Fibroblast of the aortic adventitia (primary cell): Measurements from ENCODE around the gene VEGFC. TPM values are rescaled to one million over a fixed set of nuclear protein-coding genes. Genes with fewer than 3 reads are reported as not detected.

Source experiments
- DNase-seq: peaks from one replicate; pipeline ENCODE4 v3.0.0-alpha.2; 2010; ENCODE audit warnings: low read depth
- H3K4me3 ChIP-seq: 2 replicates; pipeline ENCODE4 v1.5.1; 2011; ENCODE audit warnings: low read depth, mild to moderate bottlenecking, control low read depth, low read length, moderate library complexity
- total RNA-seq: library from RNA; depleted of rRNA; stranded (reverse); fragments of >200 nt; gene quantifications from 2 replicates; pipeline ENCODE4 v1.2.3, GENCODE V29; 2012; ENCODE audit warnings: low replicate concordance
- TF ChIP-seq, protein P1 (sequence below): IDR thresholded peaks from 2 replicates; pipeline ENCODE4 v1.5.1; 2011; ENCODE audit warnings: mild to moderate bottlenecking, low read length, control low read depth, inconsistent platforms; ENCODE audit not compliant: insufficient read depth

VEGFC gene
- total RNA-seq, 1 donor = 42.9 TPM

GRCh38 chr4:176817204-176817603, 24.5 kb upstream of the VEGFC start:
- no peak for DNase-seq
- TF ChIP-seq, protein P1, sequence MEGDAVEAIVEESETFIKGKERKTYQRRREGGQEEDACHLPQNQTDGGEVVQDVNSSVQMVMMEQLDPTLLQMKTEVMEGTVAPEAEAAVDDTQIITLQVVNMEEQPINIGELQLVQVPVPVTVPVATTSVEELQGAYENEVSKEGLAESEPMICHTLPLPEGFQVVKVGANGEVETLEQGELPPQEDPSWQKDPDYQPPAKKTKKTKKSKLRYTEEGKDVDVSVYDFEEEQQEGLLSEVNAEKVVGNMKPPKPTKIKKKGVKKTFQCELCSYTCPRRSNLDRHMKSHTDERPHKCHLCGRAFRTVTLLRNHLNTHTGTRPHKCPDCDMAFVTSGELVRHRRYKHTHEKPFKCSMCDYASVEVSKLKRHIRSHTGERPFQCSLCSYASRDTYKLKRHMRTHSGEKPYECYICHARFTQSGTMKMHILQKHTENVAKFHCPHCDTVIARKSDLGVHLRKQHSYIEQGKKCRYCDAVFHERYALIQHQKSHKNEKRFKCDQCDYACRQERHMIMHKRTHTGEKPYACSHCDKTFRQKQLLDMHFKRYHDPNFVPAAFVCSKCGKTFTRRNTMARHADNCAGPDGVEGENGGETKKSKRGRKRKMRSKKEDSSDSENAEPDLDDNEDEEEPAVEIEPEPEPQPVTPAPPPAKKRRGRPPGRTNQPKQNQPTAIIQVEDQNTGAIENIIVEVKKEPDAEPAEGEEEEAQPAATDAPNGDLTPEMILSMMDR = no peak
- H3K4me3 ChIP-seq = no peak overlapping the region

DNA sequence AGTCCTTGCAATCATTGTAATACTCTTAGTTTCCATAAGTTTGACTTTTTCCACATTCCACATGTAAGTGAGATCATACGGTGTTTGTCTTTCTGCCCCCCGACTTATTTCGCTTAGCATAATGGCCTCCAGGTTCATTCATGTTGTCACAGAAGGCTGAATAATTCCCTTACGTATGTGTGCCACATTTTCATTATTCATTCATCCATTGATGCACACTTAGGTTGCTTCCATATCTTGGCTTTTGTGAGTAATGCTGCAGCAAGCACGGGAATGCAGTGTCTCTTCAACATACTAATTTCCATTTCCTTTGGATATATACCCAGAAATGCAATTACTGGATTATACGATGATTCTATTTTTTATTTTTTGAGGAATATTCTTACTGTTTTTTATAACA, 22.0 kb upstream of the VEGFC start:
- TF ChIP-seq, protein P1 = no peak
- no peak overlapping the region for H3K4me3 ChIP-seq
- peak; percentile 82 for DNase-seq

DNA sequence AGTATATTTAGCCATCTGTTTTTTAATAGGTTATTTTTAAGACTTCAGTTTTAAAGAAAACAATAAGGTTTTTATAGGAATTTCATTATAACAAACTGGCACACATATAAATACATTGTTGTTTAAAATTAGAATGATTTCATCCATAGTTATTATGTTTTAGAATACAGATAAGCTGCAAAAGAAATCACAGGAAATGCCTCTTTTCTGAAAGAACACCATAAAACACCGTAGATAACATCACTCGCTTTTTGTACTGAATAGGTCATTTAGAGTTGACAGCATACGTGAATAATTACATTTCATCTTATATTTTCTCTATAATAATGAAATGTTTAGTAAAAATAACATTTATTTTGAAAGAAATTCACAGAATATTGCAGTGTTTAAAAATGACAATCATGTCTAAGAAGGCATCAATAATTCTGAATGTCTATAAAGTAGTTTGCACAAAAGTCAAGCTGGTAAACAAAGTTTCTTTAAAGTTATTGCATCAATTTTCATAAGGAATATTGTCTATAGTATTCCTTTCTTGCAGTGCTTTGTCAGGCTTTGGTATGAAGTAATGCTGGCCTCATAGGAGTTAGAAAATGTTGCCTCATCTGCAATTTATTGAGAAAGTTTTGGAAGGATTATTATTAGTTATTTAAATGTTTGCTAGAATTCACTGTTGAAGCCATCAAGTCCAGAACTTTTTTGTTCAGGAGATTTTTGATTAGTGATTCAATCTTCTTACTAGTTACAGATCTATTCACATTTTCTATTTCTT, 17.9 kb upstream of the VEGFC start:
- TF ChIP-seq, protein P1 = no peak

DNA sequence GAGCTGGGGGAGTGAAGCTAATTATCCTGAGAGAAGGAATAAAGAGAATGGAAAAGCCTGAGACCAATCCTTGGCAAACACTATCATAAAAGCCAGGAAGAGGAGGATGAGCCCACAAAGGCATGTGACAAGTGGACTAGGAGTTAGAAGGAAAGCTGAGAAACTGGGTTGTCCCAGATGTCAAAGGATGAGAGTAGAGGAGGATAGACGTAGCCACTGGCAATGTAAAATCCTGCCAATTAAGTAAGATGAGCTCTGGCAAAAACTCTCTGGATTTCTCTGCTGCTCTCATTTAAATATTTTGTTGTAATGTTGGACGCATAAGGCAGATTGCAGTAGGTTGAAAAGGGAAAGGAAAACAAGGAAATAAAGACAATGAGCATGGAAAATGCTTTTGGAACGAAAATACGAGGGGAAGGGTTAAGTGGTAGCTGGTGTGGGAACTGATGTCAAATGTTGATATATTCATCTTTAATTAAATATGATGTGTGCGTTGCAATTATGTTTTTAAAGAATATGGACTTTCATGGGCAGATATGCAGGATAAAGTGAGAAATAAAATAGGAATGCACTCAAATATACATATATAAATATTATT, 14.2 kb upstream of the VEGFC start:
- no peak overlapping the region for H3K4me3 ChIP-seq
- TF ChIP-seq, protein P1 = no peak
- no peak for DNase-seq

More for the DNA sequence above, 17.9 kb upstream of the VEGFC start:
- DNase-seq = no peak
- no peak overlapping the region for H3K4me3 ChIP-seq

DNA sequence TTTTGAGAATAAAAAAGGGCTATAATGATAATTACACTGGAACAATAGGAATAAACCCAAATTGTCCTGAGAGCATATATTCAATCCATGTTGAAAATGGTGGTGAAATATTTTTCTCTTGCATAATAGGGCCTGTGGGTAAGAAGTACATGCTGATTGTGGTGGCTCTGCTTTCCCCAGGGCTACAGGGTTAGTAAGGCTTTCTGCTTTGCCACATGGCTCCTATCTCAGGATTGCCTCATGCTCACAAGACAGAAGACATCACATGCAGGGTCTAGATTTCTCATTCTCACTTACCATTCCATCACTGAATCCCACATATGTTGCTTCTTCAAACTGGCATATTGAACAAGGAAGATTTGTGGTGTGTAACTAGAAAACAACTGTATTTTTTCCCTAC, 12.4 kb upstream of the VEGFC start:
- H3K4me3 ChIP-seq = no peak overlapping the region
- DNase-seq = peak; percentile 76
- TF ChIP-seq, protein P1 = no peak

DNA sequence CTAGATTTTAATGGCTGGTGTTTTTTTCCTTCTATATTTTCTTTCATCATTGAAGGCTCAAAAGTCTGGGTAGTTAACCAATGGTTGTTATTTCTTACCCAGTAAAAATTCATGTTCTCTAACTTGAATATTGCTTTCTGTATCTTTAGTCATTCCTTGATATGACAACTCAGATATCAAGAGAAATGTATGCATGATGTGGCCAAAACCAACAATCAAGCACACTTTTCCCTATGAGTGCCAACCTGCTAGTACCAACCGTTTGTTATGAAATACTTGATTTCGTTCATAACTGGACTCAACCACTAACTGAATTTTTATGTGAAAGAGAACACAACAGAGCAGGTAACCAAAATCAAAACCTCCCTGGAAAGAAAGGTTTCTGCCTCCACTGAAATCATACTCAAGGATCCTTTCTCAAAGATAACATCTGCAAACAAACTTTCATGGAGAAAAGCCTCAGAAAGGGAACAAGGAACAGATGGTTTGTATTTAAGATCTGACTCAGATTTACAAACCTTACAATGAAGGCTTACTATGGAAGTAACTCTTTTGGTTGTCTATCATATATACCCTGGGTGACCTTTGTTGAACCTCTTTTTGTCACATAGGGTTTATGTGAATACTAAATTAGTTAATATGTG, 8.3 kb upstream of the VEGFC start:
- no peak overlapping the region for H3K4me3 ChIP-seq
- peak; percentile 76 for DNase-seq
- TF ChIP-seq, protein P1 = no peak
